HG03558 (cell line): Measurements from ENCODE around the gene WDR53.
A peak's percentile ranks its signal among the peaks of the same experiment; 100 is the strongest.
"Not testable (repeated sequence)": the region's sequence is repeated elsewhere in the genome, so short reads cannot be mapped to it uniquely, and the experiment has no call there.

Experiments used
- ATAC-seq: cut with Tn5 transposase; IDR thresholded peaks from one replicate; pipeline ENCODE4 v1.9.1; 2021; ENCODE audit warnings: moderate number of reproducible peaks; ENCODE audit not compliant: unreplicated experiment; ENCODE audit errors: extremely low read depth

Gene WDR53

GRCh38 chr3:196568246-196569002 lies at the start of gene WDR53, which contains the start of gene FBXO45:
WDR53 (minus strand) TSS chr3:196568554; CDS start chr3:196561475, 7,079 bp downstream.
FBXO45 (plus strand) TSS chr3:196568660; CDS start chr3:196568985, 325 bp downstream.
- ATAC-seq = peak; percentile 84

DNA sequence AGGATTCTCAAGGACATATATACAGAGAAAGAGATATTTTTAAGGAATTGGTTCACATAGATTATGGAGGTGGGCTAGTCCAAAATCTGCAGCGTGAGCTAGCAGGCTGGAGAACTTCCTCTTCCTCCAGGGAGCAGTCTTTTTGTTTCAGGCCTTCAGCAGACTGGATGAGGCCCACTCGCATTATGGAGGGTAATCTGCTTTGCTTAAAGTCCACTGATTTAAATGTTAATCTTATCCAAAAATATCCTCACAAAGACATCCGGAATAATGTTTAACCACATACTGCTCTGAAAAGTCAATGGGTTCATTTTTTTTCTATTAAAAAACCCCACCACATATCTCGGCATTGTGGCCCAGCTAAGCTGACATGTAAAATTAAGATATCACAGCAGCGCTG lies 48.9 kb upstream of the WDR53 start:
- no peak for ATAC-seq

DNA sequence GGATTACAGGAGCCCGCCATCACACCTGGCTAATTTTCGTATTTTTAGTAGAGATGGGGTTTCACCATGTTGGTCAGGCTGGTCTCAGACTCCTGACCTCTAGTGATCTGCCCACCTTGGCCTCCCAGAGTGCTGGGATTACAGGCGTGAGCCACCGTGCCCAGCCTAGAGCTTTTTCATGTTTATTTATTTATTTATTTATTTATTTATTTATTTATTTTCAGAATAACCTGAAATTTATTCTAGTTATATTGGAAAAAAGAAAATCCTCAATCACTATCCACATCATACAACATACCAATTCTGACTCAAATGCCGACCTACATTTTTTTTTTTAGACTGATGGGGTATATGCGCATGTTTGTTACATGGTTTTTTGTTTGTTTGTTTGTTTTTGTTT lies 46.9 kb upstream of the WDR53 start:
- ATAC-seq = not testable (repeated sequence)

DNA sequence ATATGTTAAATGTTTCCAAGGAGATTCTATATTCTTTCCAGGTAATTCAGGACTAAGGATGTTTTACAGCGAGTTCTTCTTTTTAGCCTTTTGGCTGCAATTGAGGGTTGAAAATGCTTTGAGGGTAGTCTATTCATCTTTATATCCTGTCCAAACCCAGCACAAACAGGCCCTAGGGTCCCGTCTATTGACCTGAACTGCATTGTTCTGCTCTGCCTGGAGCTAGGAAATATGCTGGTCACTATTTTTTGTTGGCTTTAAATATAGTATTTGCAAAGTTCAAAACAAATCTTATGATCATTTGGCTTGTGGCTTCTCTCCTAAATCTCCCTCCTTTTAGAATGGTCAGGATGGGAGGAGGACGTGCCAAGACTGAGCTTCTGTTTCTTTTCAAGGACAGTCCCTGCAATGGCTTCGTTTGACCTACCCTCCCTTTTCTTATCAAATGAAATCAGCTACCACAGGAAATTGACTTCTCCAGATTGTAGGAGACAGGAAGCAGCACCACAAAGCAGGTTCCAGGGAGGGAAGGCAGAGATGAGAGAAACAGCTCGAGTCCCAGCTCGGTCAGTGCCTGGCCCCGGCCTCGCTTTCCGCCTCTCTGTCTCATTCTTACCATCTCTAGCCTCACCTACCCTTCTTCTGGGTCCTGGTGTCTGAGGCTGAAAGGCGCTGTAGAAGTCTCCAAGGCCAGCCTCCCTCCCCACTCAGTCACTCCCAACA lies 43.6 kb upstream of the WDR53 start:
- no peak for ATAC-seq

- ATAC-seq = no peak
Observed at GRCh38 chr3:196609805-196610515, 41.6 kb upstream of the WDR53 start.

DNA sequence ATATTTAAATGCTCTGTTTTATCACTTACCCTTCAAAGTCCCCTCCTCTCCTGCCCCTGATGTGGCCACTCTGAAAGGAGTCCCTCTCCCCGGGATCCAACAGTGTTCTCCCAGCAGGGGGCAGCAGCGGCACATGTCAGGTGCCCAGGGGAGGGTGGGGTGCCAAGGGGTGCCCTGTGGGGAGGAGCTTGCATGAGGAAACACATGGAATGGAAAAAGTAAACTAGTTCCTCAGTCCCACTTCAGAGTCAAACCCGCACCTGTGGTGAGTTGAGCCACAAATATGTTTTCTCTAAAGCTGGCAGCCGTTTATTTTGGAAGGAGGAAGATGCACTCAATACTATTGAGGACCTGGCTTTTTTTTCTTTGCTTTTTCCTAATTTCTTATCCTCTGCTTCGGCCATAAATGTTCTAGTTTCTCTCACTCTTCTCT lies 41.0 kb upstream of the WDR53 start:
- no peak for ATAC-seq

DNA sequence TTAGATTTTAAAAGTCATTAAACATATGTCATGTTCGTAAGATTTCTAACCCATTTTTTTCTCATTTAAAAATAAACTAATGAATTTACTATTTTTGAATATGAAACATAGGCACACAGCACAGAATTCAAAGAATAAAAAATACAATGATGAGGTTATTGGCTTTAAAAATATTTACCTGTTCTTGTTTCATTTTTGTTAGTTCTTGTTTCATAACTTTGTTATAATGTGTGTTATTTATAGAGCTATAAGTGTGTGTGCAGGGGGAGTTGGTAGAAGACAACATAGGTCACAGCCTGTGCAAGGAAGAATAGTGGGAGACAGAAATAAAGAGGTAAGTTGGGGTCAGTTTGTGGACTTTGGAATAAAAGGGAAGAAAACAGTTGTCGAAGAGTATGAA lies 40.3 kb upstream of the WDR53 start:
- ATAC-seq = no peak

GRCh38 chr3:196604548-196604947 lies 36.2 kb upstream of the WDR53 start:
- ATAC-seq = no peak

DNA sequence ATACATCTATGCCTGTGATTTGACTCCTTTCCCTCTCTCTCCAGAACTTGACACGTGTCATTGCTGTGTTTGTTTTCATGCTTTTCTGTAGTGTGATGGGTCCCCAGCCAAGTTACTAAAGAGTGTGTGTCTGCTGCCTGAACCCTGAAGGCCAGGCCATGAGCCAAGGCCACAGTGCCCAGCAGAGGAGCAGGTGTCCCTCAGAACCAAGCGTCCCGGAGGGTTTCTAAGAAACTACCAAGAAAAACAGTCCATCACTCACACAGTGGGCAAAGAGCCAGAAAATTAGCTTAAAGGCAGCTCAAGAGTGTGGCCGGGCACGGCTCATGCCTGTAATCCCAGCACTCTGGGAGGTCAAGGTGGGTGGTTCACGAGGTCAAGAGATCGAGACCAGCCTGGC lies 35.3 kb upstream of the WDR53 start:
- no peak for ATAC-seq

- ATAC-seq = no peak
Observed at GRCh38 chr3:196602673-196603072, 34.3 kb upstream of the WDR53 start.

DNA sequence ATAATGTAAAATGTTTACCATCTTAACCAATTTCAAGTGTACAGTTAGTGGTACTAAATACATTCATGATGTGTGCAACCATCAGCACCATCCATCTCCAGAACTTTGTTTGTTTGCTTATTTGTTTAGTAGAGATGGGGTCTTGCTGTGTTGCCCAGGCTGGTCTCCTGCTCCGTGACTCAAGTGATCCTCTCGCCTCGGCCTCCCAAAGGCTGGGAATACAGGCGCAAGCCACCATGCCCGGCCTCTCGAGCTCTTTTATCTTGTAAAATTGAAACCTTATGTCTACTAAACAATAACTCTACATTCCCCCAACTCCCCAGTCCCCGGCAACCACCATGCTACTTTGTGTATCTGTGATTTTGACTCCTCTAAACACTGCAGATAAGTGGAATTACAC lies 32.0 kb upstream of the WDR53 start:
- no peak for ATAC-seq

DNA sequence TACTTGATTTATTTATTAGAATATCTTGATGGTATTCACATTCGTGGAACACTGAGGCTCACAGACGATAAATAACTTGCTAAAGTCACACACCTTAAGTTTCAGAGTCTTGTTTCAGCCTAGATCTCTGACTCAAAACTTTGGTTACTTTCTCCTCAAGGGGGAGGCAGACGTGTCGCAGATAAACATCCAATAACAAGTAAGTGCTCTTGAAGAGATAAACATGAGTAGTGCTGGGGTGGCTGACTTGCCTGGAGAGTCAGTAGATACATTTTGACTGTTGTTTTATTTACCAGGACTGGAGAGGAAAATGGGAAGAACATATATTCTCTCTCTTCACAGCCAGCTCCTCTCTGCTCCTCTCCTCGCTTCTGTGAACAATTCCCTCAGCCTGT lies 31.4 kb upstream of the WDR53 start:
- ATAC-seq = no peak

- ATAC-seq = not testable (repeated sequence)
Observed at GRCh38 chr3:196597971-196598733, 29.8 kb upstream of the WDR53 start.

- no peak for ATAC-seq
Observed at GRCh38 chr3:196596355-196596754, 28.0 kb upstream of the WDR53 start.

DNA sequence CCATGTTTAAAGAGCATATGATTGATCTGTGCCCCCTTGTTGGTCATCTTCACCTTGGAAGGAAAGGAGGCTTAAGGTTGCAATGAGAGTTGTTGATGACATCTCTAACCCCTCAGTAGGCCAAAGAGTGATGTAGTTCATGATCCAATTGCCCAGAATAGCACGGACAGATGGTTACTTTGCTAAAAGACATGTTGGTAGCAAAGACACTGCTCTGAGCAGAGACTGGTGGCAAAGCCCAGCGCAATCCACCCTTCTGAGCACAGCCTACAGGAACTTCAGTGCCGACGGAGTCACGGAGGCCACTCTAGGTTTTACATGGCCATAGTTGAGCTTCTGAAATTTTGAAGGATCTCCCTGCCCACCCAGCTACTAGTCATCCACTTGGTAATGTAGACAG lies 21.9 kb upstream of the WDR53 start:
- ATAC-seq = no peak

- ATAC-seq = no peak
Observed at GRCh38 chr3:196585044-196585757, 16.8 kb upstream of the WDR53 start.

GRCh38 chr3:196572389-196572788 lies 4.0 kb upstream of the WDR53 start:
- no peak for ATAC-seq

DNA sequence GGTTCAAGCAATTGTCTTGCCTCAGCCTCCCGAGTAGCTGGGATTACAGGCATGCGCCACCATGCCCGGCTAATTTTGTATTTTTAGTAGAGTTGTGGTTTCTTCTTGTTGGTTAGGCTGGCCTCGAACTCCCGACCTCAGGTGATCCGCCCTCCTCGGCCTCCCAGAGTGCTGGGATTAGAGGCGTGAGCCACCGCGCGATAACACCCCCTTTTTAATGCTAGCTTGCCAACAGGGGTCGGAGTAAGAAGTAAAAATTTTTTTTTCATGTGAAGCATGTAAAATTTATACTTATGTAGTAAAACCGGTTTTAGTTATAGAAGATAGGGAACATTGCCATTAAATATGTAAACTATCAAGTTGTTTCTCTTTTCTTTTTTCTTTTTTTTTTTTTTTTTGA lies 2.0 kb upstream of the WDR53 start:
- ATAC-seq = not testable (repeated sequence)

GRCh38 chr3:196569003-196569516 lies 706 bp upstream of the WDR53 start:
- peak; percentile 12 for ATAC-seq
